Central memory CD8-positive, alpha-beta T cell (primary cell): ENCODE results near the gene EVC.

Experiments
- ATAC-seq: fragments of 150-1000 bp; cut with Tn5 transposase; replicated peaks from 2 replicates; pipeline ENCODE4 v1.10.0; 2022; ENCODE audit warnings: mild to moderate bottlenecking, moderate FRiP score, moderate number of reproducible peaks; ENCODE audit not compliant: poor library complexity, severe bottlenecking; ENCODE audit errors: extremely low read depth
- DNase-seq, 2 donors: peaks; one replicate each; pipeline ENCODE4 v3.0.0; 2021; ENCODE audit warnings: low spot score in 2 of 2
- H3K27ac Mint-ChIP-seq: one replicate; pipeline ENCODE4 v1.8.0; 2022; ENCODE audit warnings: low read depth, mild to moderate bottlenecking, moderate library complexity, mixed read lengths
- H3K27me3 Mint-ChIP-seq: one replicate; pipeline ENCODE4 v1.8.0; 2022; ENCODE audit warnings: mixed read lengths
- H3K36me3 Mint-ChIP-seq: one replicate; pipeline ENCODE4 v1.8.0; 2022; ENCODE audit warnings: mild to moderate bottlenecking, moderate library complexity, mixed read lengths; ENCODE audit not compliant: insufficient read depth
- H3K4me1 Mint-ChIP-seq: one replicate; pipeline ENCODE4 v1.8.0; 2022; ENCODE audit warnings: mixed read lengths
- H3K4me3 Mint-ChIP-seq: one replicate; pipeline ENCODE4 v1.8.0; 2022; ENCODE audit warnings: mild to moderate bottlenecking, moderate library complexity, mixed read lengths
- H3K9me3 Mint-ChIP-seq: one replicate; pipeline ENCODE4 v1.8.0; 2022; ENCODE audit warnings: mixed read lengths

Gene EVC

DNA sequence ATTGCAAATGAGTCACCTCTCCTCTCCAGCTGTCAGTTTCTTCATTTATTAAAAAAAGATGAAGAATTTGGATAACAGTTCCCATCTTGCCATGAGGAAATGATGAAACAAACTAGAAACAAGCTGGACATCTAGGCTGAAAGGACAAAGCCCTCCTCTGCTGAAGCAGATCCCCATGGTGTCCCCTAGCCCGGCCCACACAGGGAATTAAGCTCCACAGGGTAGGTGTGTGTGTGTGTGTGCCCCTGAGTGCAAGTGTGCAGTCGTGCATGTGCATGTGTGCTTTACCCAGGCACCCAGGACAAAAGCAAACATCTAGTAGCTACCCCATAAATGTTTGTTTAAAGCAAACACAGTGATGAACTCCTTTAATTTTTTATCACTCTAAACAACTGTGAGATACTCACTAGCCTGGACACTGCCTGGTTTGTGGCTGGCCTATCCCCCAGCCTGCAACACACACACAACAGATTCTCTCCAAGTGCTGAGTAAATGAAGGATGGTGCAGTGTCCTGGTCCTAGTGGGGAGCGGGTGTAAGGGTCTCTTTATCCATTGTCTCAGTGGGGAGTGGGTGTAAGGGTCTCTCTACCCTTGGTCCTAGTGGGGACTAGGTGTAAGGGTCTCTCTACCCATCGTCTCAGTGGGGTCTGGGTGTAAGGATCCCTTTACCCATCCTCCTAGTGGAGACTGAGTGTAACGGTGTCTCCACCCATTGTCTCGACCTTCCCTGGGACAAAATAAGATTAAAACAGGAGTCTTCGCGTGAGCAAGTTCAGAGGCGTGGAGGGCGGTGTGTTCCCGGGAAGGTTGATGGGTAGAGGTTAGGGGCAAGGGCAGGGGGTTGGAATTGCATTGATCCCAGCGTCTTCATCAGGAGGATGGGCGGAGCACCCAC lies 688 bp upstream of the EVC start:
- Mint-ChIP-seq H3K27me3 (peaks cover 45% of the 10 kb centered on the region), H3K27ac (peak overlapping the region; percentile 12), H3K4me3 (peak overlapping the region; percentile 80), H3K36me3 (peaks cover 2% of the 10 kb centered on the region), H3K9me3 (peaks cover 4% of the 10 kb centered on the region), H3K4me1 (peaks cover 36% of the 10 kb centered on the region)
- DNase-seq (no peak), ATAC-seq (peak; percentile 34)

DNA sequence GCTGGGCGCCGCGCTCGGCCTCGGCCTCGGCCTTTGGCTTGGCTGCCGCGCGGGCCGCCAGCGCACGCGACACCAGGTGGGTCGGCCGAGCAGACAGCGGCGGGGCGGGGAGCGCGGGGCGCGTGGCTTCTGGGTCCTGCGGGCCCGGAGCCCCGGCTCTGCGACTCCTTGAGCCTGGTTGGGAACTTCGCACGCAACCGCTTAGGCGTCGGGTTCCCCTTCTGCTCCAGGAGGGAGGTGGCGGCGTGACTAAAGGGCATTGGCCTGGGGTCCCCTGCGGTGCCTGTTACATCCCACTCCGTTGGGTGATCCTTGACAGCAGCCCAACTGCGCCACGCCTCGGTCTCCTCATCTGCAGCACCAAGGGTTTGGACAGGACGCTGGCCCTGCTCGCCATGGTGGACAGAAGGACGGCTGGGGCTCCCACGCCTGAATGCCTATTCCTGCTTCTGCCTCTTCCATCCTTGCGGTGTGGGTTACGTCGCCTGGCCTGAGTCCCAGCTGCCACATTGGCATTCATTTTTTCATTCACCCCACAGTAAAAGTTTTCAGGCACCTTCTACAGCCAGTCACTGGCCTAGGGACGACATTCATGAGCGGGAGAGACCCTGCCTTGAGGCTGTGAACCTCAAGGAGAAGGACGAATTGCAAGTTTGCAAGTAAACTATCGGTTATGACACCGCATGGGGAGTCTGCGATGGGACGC lies 631 bp downstream of the EVC start:
- Mint-ChIP-seq H3K36me3 (peaks cover 2% of the 10 kb centered on the region), H3K4me1 (peaks cover 27% of the 10 kb centered on the region), H3K27me3 (peaks cover 41% of the 10 kb centered on the region), H3K4me3 (peak overlapping the region; percentile 63), H3K27ac (no peak overlapping the region), H3K9me3 (peaks cover 5% of the 10 kb centered on the region)
- ATAC-seq (no peak), DNase-seq (no peak)

- ATAC-seq (no peak), DNase-seq (no peak)
- H3K4me1 Mint-ChIP-seq: peaks cover 18% of the 10 kb centered on the region
- peaks cover 2% of the 10 kb centered on the region for H3K36me3 Mint-ChIP-seq
- peaks cover 32% of the 10 kb centered on the region for H3K27me3 Mint-ChIP-seq
- no peak overlapping the region for H3K27ac Mint-ChIP-seq
- no peak overlapping the region for H3K4me3 Mint-ChIP-seq
- H3K9me3 Mint-ChIP-seq: peaks cover 9% of the 10 kb centered on the region
Measured at GRCh38 chr4:5712517-5712916, 1.5 kb downstream of the EVC start.

DNA sequence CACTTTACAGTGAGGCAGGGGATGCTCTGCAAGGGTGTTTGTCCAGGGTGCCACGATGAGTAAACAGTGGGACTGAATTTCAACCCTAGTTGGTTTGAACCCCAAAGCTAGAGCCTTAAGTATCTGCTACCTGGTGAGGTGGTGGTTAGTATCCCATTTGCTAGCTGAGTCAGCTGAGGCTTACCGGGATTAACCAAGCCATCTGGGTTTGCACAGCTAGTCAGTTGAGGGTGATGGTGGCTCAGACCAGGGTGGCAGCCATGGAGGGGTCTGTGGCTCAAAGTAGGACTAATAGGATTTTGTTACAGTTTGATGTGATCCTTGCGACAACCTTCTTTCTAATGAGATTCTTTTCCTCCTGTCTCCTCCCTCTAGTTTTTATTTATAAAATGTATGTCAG lies 1.9 kb downstream of the EVC start:
- no peak for ATAC-seq
- no peak for DNase-seq
- peaks cover 2% of the 10 kb centered on the region for H3K36me3 Mint-ChIP-seq
- peaks cover 15% of the 10 kb centered on the region for H3K4me1 Mint-ChIP-seq
- H3K27me3 Mint-ChIP-seq: peaks cover 29% of the 10 kb centered on the region
- peaks cover 13% of the 10 kb centered on the region for H3K9me3 Mint-ChIP-seq
- H3K27ac Mint-ChIP-seq: no peak overlapping the region
- no peak overlapping the region for H3K4me3 Mint-ChIP-seq

DNA sequence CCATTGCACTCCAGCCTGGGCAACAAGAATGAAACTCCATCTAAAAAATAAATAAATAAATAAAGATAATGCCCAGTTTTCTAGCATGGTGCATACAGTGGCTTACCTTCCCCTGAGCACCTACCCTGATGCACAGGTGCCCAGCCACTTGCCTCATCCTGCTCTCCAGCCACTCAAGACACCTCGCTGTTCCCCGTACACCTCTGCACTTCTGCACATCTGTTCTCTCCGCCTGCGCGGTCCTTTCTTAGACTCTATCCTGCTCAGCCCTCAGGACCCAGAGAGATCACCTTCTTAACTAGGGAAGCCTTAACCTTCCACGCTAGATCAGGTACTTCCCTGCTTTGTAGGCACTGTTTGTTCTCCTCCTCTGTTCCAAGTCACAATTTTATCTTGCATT lies 2.9 kb downstream of the EVC start:
- Mint-ChIP-seq H3K4me1 (peaks cover 15% of the 10 kb centered on the region), H3K9me3 (peaks cover 13% of the 10 kb centered on the region), H3K36me3 (peaks cover 2% of the 10 kb centered on the region), H3K27me3 (peaks cover 29% of the 10 kb centered on the region), H3K27ac (peak overlapping the region; percentile 54), H3K4me3 (no peak overlapping the region)
- DNase-seq: no peak
- ATAC-seq: no peak

GRCh38 chr4:5715357-5715756 lies 4.4 kb downstream of the EVC start:
- ATAC-seq (no peak), DNase-seq (no peak)
- Mint-ChIP-seq H3K27ac (no peak overlapping the region), H3K4me3 (no peak overlapping the region), H3K36me3 (peaks cover 2% of the 10 kb centered on the region), H3K27me3 (peaks cover 26% of the 10 kb centered on the region), H3K4me1 (peaks cover 10% of the 10 kb centered on the region), H3K9me3 (peaks cover 13% of the 10 kb centered on the region)

GRCh38 chr4:5716391-5716790 lies 5.4 kb downstream of the EVC start:
- Mint-ChIP-seq H3K27ac (no peak overlapping the region), H3K27me3 (peaks cover 19% of the 10 kb centered on the region), H3K9me3 (peaks cover 13% of the 10 kb centered on the region), H3K4me3 (no peak overlapping the region), H3K36me3 (no peaks in the 10 kb centered on the region), H3K4me1 (peaks cover 5% of the 10 kb centered on the region)
- ATAC-seq (no peak), DNase-seq (no peak)

DNA sequence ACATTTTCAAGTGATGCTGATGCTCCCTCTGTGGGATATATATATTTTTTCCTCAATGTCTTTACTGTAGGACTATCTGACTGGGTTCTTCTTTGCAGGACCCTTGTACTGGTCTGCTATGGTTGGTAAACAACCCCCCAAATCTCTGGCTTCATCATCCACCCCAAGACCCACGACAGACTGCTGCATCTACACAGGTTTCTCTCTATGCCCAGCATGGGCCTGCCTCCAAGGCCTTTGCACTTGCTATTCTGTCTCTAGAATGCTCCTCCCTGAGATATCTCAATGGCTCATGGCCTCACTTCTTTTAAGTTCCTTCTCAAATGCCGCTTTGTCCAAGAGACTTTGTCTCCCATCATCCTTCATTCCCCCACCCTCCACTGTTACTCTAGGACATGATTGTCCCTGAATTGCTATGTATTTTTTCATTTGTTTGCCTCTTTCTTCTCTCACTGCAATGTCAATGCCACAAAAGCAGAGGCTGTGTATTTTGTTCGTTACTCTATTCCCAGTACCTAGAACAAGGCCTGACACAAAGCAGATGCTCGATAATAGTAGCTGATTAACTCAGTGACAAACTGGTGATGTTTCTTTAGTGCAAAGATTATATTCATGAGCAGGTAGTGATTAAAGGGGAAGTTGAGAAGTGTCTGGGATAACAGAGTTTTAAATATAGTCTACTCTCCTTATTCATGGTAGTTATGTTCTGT lies 6.6 kb downstream of the EVC start:
- DNase-seq: no peak
- H3K9me3 Mint-ChIP-seq: peaks cover 13% of the 10 kb centered on the region
- H3K4me3 Mint-ChIP-seq: no peak overlapping the region
- no peak for ATAC-seq
- H3K36me3 Mint-ChIP-seq: no peaks in the 10 kb centered on the region
- no peak overlapping the region for H3K27ac Mint-ChIP-seq
- no peaks in the 10 kb centered on the region for H3K4me1 Mint-ChIP-seq
- peaks cover 9% of the 10 kb centered on the region for H3K27me3 Mint-ChIP-seq

- ATAC-seq (no peak), DNase-seq (no peak)
- Mint-ChIP-seq H3K27ac (no peak overlapping the region), H3K4me1 (no peaks in the 10 kb centered on the region), H3K9me3 (peaks cover 13% of the 10 kb centered on the region), H3K4me3 (no peak overlapping the region), H3K36me3 (no peaks in the 10 kb centered on the region), H3K27me3 (peaks cover 9% of the 10 kb centered on the region)
Measured at GRCh38 chr4:5718411-5718810, 7.4 kb downstream of the EVC start.

DNA sequence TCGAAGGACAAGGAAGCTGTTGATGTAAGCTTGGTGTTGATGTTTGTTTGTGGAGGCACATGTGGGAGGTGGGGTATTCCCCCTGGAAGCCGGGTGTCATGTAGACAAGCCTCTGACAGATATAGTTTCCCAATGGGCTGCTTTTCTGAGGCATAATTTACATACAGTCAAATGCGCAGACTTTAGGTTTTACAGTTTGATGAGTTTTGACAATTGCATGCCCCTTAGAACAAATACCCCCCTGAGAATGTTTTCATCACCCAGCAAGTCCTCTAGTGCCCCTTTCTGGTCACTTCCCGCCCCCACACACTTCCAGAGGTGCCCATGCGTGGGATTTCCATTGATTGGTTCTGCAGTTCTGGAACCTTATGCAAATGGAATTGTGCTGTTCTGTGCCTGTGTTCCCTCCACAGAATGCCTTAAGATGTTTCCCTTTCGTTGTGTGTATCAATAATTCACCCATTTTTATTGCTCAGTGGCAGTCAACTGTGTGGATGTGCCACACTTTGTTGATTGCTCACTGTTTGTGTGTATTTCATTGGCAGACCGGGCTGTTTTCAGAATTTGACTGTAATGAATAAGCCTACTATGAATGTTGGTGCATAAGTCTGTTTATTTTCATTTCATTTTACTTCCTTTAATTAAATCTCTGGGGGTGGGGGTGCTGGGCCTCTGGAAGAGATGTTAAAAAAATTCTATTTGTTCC lies 8.5 kb downstream of the EVC start:
- H3K9me3 Mint-ChIP-seq: peaks cover 13% of the 10 kb centered on the region
- no peak overlapping the region for H3K27ac Mint-ChIP-seq
- ATAC-seq (no peak), DNase-seq (no peak)
- H3K36me3 Mint-ChIP-seq: no peaks in the 10 kb centered on the region
- no peak overlapping the region for H3K4me3 Mint-ChIP-seq
- H3K27me3 Mint-ChIP-seq: peaks cover 9% of the 10 kb centered on the region
- no peaks in the 10 kb centered on the region for H3K4me1 Mint-ChIP-seq

- DNase-seq: no peak
- Mint-ChIP-seq H3K27ac (no peak overlapping the region), H3K9me3 (peaks cover 8% of the 10 kb centered on the region), H3K36me3 (no peaks in the 10 kb centered on the region), H3K4me3 (no peak overlapping the region), H3K4me1 (no peaks in the 10 kb centered on the region), H3K27me3 (peaks cover 9% of the 10 kb centered on the region)
- no peak for ATAC-seq
Measured at GRCh38 chr4:5720157-5720850, 9.3 kb downstream of the EVC start.

DNA sequence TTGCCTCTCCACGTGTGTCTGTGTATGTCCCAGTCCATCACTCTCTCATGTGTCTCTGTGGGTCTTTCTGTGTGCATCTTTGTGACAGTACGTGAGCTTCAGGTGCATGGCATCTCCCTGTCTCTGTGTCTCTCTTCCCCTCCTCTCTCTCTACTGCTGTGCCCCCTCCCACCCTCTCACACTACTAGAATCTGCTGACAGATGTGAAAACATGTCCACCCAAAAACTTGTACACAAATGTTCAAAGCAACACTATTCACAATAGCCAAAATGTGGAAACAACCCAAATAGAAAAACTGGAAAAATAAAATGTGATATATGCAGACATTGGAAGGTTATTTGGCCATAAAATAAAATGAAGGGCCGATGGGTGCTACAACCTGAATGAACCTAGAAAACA lies 10.0 kb downstream of the EVC start:
- no peaks in the 10 kb centered on the region for H3K36me3 Mint-ChIP-seq
- H3K9me3 Mint-ChIP-seq: peaks cover 8% of the 10 kb centered on the region
- no peak overlapping the region for H3K27ac Mint-ChIP-seq
- ATAC-seq: no peak
- H3K4me3 Mint-ChIP-seq: no peak overlapping the region
- H3K27me3 Mint-ChIP-seq: peaks cover 9% of the 10 kb centered on the region
- DNase-seq: no peak
- H3K4me1 Mint-ChIP-seq: no peaks in the 10 kb centered on the region
